ENCODE measurements around the gene ASTL.

Gene ASTL

DNA sequence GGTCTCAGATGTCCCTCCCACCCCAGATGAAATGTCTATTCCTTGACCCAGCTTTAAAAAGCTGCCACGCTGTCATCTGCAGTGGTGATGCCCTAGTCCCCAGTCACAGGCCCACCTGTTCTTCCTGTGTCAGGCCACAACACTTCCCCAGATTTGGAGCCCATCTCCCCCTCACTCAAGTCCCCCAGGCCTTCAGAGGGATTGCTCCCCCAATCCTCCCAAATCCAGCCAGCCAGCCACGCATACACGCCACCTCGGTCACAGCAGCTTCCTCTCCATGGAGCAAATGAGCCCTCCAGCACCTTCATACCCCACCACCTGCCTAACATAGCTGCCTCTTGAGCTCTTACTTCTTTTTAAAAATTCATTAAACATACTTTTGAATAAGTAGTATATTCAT lies 7.8 kb downstream of the ASTL start:
- DNase-seq (ENCODE audit: low read depth in 2 of 2) = no peak

DNA sequence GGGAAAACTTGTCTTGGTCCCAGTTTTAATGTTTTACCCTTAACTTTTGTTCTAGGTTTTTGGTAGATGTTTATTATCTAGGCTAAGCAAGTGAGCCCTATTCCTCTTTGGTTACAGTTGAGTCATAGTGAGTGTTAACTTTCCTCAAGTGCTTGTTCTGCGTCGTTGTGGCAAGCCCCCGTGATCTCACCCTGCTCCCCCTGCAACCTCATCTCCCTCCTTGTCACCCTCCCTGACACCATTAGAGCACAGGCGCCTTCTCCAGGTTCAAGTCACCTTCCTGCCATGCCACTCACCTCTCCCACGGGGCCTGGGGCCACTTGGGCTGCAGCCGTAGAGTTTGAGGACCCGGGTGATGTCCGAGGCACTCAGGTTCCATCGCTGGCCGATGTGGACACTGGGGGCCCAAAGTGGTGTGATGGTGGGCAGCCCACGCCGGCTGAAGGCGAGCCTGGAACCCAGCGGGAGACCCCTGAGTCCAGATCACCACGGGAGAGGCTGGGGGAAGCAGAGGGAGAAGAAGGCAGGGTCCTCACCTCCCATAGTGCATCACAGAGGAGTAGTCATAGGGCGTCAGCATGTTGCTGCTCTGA lies 8.7 kb downstream of the ASTL start:
- DNase-seq (ENCODE audit: low read depth in 2 of 2) = no peak

DNA sequence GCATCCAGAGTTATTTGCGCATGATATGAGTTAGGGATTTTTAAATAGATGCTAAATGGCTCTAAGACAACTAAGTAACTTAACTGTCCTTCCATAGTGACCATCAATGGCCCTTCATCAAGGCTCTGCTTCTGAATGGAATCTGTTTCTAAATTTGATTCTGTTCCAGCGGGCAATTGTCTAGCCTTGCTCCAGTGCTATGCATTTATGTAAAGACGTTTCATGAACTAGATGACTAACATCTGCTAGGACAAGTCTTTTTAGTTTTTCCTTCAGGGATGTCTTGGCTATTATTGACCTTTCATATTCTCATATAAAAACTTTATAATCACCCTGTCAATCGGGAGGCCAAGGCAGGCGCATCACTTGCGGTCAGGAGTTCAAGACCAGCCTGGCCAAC lies 9.8 kb downstream of the ASTL start:
- DNase-seq (ENCODE audit: low read depth in 2 of 2) = no peak

- no peak for DNase-seq (ENCODE audit: low read depth in 2 of 2)
Measured at GRCh38 chr2:96124406-96125265, 13.7 kb downstream of the ASTL start.

DNA sequence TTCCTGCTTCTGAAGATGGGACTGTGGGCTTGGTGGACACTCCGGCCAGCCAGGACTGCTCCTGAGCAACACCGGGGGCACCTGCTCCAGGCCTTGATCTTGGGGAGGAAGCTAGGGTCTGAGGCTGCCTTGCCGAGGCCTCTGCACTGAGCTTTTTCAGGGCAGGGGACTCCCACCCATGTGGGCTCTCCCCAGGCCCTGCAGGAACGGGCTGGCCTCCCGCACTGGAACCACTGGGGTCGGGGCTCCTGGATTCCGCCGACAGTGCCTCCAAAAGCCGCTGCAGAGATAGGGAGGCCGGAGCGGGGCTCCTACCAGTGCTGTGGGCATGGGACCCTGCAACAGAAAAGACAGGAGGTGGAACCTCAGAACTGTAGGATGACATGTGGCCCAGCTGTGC lies 14.4 kb downstream of the ASTL start:
- DNase-seq (ENCODE audit: low read depth in 2 of 2) = no peak

DNA sequence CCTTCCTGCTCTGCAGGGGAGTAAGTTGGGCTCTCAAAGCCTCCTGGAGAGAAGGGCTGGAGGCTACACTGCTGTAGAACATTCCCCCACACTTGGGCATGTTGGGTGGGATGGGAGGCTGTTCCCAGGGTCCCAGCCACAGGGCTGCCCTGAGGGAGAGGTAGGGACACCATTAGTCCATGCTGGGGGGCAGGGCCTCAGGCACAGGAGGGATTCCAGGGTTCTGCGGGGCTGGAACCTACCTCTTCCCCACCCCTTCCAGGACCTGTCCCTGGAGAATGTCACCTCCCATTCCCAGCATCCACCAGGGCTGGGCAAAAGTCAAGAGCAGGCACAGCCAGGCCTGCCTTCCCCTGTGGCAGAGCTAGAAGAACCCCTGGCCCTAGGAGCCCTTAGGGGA lies 15.0 kb downstream of the ASTL start:
- no peak for DNase-seq (ENCODE audit: low read depth in 2 of 2)

DNA sequence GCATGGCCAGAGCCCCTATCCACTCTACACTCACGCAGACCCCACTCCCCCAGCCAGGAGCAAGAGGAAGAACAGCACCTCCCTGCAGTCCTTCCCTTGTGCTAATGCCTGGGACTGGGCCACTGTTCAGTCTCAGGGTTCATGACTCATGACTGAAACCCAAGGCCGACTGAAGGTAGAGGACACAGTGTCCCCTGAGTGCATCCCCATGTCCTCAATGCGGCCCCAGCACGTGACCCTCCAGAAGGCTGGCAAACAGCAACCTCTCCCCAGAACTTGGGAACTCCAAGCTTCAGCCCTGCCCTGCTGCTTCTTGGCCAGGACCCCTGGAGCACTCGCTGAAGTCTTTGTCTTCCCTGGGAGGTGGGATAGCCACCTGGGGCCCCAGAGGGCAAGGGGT lies 15.9 kb downstream of the ASTL start:
- no peak for DNase-seq (ENCODE audit: low read depth in 2 of 2)

DNA sequence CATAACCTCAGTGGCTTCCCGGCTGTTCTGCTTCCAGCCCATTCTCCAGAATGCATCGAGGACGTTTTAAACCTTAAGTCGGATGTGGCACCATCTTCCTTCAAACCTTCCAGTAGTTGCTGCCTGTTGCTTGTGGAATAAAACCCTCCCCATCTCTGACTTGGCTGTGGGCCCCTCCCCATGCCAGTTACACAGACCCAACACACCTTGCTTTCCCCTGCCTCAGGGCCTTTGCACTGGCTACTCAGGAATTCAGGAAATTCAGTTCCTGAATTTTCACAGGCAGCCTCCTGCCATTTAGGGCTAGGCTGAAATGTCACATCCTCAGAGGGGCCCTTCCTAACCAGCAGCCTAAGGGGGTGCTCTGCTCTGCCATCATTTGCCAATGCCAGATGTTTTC lies 16.9 kb downstream of the ASTL start:
- DNase-seq (ENCODE audit: low read depth in 2 of 2) = no peak

DNA sequence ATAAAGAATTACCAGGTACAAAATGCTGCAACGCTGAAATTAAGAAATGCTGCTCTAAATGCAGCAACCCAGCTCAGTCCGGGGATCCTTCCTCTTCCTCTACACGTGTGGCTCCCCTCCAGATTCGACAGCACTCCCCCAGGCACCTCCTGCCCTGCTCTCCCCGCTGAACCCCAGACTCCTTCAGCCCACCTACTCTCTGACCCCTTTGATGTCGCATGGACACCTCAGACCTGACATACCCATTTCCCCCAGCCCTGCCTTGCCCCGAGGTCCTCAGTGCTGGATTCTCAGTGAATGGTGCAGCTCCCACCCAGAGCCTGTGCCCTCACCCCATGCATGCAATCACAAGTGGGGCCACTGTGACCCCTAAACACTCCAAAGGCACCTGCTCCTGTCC lies 17.3 kb downstream of the ASTL start:
- DNase-seq (ENCODE audit: low read depth in 2 of 2) = no peak

GRCh38 chr2:96120091-96120720 lies 18.1 kb downstream of the ASTL start:
- DNase-seq (ENCODE audit: low read depth in 2 of 2) = no peak

DNA sequence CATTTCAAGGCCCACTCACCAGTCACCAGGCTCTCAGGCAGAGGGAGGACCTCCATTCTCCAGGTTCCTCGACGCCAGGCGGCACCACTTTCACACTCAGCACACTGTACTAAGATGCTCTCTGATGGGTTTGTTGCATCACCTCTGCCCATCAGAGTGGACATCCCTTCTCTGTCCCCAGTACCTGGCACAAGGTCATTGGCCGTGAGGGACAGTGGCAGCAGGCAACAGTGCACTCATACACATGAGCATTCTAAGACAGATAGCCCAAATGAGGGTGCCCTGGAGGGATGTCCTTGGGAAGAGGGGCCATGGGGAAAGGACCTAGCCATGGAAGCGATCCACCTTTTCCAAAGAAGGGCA lies 18.9 kb downstream of the ASTL start:
- no peak for DNase-seq (ENCODE audit: low read depth in 2 of 2)

DNA sequence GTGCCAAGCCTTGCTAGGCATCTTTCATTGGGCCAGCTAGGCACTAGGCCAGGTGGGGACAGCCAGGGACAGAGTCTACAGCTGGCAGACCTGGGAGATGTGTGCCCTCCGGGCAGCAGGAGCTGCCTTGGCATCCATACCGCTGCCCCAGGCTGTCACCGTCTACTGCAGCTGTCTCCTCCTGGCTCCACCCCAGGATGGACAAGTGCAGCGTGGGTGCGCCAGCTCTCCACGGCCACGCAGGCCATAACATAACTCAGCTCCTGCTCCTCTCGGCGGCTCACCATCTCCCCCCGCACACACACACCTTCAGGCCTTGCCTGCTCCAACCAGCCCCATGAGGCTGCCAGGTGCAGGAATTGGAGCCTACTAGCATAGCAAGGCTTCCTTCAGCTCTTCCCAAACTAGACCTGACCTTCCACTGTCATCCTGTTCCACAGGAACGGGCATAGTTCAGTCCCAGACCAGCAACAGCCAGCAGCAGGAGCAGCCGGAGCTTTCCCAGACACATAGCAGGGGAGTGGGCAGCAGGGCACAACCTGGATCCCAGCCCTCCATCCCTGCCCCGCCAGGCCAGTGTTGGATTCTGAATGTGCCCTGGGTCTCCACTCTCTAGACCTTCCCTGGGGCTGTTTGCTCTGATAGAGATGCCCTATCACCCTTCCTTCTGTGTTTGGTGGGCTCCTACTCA lies 19.5 kb downstream of the ASTL start:
- DNase-seq (ENCODE audit: low read depth in 2 of 2) = no peak

DNA sequence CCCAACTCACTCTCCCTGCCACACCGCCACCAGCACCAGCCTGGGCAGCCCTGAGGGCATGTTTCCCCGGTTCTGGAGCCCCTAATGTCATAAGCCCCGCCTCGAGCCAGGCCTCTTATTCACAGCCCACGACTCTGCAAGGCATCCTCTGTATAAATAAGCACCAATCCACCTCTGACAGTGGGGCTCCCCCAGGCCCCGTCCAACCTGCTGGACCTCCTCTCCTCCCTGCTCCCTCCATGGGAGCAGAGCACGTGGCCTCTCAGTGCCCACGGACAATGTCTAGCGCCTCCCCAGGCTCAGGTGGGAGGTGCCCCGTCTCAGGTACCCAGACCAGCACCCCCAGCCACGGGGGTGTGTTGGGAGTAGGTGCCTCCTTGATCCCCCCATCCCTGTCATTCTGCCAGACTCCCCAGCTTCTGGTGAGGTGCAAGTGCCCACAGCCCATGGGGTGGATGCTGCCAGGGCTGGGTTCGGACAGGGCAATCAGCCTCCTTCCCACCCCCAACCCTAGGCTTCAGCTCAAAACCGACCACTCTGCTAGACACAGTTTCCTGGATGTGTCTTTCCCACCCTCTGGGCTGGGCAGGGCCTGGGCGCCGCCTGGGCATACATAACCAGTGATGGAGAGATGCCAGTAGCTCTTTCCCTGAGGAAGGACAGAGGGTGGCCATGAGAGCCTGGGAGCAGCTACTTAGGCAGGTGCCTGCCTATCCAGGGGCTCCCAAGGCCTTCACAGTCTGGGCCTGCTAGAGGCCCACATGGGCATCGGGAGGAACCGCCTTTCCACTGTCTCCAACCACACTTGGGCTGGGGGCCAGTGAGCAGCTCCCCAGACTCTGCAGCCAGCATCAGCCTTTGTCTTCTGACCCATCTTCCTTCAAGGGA lies 20.4 kb downstream of the ASTL start:
- DNase-seq (ENCODE audit: low read depth in 2 of 2) = no peak

DNA sequence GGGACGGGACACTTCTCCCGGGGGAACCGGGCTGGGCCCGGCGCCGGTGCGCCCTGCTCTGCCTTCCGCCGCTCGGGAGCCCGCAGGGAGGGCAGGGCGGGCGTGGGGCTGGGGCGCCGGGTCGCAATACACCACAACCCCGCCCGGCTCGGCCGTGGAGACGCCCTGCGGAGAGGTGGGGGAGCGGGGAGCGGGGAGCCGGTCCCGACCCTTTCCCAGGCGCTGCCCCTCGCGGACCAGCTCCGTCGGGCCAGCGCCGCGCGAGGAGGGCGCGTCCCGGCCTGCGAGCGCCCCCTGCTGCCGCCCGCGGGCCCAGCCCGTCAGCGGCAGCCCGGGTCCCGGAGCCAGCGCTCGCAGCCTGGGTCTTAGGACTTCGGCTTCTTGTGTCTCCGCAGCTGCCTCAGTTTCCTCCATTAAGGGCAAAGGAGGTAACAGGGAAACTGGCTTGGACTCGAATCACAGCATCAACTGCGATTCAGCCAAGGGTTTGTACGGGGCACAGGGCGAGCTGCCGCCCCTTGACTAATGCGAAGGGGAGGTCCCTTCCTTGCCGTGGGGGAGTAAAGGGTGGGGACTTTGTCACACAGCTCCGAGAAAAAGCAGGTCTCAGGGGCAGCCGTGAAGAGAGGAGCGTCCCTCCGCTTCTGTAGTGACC lies 21.3 kb downstream of the ASTL start:
- DNase-seq (ENCODE audit: low read depth in 2 of 2) = peak in 1 of 2 experiments; percentile 49

DNA sequence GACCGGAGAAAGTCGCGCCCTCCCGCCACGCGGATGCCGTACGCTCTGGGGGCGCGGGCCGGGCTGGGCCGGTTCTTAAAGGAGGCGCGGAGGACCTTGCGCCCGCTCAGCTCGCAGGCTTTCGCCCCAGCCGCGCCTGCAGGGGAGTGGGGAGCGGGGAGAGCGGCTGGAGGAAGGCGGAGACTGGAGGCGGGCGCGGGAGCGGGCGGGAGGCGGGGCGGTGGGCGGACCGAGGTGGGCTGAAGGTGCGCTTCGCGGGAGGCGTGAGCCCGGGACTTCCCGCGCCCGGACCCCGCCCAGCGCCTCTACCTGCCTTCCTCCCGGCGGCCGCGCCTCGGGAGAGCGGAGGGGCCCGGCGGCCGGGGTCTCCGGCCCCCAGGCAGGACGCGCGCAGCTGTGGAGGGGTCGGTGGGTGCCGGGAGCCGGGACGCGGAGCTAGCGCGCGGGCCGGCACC lies 21.9 kb downstream of the ASTL start, which contains the start of gene ADRA2B:
Gene ADRA2B (minus strand): TSS at position 148 of the 455 bp plus-strand sequence. CDS start 422 bp downstream, outside the sequence.
- DNase-seq (ENCODE audit: low read depth in 2 of 2) = peak; percentile 57 to 76

GRCh38 chr2:96115631-96116423 lies 22.5 kb downstream of the ASTL start:
- DNase-seq (ENCODE audit: low read depth in 2 of 2) = no peak

GRCh38 chr2:96114903-96115581 lies 23.3 kb downstream of the ASTL start:
- DNase-seq (ENCODE audit: low read depth in 2 of 2) = no peak

- DNase-seq (ENCODE audit: low read depth in 2 of 2) = no peak
Measured at GRCh38 chr2:96114546-96114902, 23.8 kb downstream of the ASTL start.

DNA sequence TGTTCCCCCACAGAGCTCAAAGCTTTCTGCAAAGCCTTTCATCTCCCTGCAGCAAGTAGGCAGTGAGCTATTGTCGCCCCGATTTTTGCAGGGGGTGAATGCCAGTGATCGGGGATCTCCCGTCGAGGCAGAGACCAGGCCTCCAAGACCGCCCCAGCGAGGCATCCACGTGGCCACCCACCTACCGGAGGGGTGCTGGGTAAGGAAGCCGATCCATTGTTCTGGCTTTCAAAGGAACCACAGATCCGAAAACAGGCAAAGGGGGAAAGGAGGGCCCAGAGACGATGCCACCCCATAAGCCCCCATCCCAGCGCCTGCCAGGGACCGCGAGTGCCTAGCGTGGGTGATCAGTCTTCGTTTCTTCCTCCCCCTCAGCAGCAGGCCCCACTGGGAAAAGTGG lies 24.4 kb downstream of the ASTL start:
- DNase-seq (ENCODE audit: low read depth in 2 of 2) = no peak

DNA sequence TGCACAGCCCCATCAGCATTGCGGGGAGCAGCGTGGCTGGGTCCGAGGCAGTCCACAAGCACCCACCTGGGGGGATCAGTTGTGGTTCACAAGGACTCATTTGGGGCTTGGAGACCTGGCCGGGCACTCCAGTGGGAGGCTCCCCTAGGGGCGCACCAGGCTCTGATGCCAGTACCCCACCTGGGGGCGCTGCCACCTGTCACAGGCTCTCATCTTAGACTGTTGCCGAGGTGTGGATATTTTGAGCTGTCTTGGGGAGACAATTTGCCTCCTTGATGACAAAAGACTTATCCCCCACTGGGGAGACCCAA lies 25.0 kb downstream of the ASTL start:
- DNase-seq (ENCODE audit: low read depth in 2 of 2) = no peak
